ENCODE measurements around the gene TPST1.

GRCh38 chr7:66380272-66380888 lies 175.2 kb downstream of the TPST1 start:
- TF ChIP-seq, protein P1, sequence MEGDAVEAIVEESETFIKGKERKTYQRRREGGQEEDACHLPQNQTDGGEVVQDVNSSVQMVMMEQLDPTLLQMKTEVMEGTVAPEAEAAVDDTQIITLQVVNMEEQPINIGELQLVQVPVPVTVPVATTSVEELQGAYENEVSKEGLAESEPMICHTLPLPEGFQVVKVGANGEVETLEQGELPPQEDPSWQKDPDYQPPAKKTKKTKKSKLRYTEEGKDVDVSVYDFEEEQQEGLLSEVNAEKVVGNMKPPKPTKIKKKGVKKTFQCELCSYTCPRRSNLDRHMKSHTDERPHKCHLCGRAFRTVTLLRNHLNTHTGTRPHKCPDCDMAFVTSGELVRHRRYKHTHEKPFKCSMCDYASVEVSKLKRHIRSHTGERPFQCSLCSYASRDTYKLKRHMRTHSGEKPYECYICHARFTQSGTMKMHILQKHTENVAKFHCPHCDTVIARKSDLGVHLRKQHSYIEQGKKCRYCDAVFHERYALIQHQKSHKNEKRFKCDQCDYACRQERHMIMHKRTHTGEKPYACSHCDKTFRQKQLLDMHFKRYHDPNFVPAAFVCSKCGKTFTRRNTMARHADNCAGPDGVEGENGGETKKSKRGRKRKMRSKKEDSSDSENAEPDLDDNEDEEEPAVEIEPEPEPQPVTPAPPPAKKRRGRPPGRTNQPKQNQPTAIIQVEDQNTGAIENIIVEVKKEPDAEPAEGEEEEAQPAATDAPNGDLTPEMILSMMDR (IDR thresholded peaks at IDR 0.05), result no peak
- TF ChIP-seq POLR2A (IDR thresholded peaks at IDR 0.05), result no peak
